CD4-positive, alpha-beta T cell treated with Interleukin-6 at 100 ng/mL for 8 hours (primary cell): Measurements from ENCODE around the gene GRIA1.

Experiments
- DNase-seq: peaks from one replicate; pipeline ENCODE4 v3.0.0-alpha.2; 2020; ENCODE audit warnings: mixed read lengths, low spot score

The GRIA1 gene

GRCh38 chr5:153498516-153498915, 8.0 kb downstream of the GRIA1 start:
- no peak for DNase-seq

GRCh38 chr5:153500178-153500577, 9.7 kb downstream of the GRIA1 start:
- no peak for DNase-seq

DNA sequence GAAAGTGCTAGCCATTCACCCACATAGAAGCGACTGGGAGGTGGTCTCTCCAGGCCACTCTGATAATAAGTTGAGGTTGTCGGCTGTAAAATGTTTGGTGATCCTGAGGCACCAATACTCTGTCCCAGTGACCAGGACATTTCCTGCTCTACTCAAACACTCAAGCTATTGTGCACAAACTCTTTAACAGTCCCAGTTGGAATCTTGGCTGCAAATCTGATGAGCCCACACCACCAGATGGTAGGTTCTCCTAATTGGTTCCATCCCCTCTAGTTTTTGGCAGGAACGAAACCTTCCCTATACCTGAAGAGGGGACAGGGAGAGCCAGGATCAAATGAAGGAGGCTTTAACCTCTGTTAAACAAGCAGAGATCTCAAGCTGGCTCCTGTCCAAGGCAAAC, 14.3 kb downstream of the GRIA1 start:
- no peak for DNase-seq

DNA sequence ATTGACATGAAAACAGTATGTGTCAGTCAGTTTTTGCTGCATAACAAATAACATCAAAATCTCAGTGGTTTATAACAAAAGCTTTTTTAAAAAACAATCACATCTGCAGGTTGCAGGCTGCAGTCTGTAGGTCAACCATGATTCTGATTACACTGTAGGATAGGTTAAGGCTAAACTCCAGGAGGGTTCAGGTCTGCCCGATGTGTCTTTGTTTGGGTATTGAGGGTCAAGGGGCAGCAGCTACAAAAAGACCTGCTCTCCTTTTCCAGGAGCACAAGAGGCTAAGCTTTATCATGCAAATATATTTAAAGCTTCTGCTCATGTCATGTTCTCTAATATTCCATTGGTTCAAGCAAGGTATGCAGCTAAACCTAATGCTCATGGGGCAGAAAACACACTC, 18.2 kb downstream of the GRIA1 start:
- DNase-seq: no peak

GRCh38 chr5:153511622-153512021, 21.2 kb downstream of the GRIA1 start:
- no peak for DNase-seq

GRCh38 chr5:153513156-153513555, 22.7 kb downstream of the GRIA1 start:
- no peak for DNase-seq

- no peak for DNase-seq
Measured at GRCh38 chr5:153515301-153515700, 24.8 kb downstream of the GRIA1 start.

DNA sequence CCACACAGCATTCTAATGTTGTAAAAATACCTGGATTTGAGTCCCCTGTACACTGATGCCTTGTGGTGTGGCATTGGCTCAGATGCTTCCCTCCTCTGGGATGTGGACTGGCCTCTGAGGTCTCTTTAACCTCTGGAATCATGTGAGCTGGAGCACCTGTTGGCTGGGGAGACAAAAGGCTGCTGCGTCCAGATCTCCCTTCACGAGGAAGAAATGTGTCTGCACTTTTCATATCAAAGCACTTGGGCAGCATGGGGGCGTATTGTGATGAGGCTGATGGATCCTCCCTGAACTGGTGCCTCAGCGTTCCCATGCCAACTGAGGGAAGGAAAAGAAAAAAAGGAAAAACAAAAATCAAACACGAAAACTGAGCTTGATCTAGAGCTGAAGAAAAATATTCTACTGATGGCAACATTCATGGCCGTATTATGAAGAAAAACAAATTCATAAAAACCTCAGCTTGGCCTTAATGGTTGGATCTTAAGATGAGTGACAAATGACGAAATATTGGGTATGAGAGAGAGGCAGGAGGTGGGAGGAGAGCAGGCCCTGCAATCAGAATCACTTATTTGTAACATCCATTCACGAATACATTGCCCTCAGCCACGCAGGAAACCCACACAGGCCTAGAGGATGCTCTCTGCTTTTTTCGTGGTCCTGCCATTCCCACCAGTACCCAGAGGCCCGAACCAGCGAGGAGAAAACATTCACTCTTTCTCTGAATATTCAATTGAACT, 26.2 kb downstream of the GRIA1 start:
- DNase-seq: no peak

DNA sequence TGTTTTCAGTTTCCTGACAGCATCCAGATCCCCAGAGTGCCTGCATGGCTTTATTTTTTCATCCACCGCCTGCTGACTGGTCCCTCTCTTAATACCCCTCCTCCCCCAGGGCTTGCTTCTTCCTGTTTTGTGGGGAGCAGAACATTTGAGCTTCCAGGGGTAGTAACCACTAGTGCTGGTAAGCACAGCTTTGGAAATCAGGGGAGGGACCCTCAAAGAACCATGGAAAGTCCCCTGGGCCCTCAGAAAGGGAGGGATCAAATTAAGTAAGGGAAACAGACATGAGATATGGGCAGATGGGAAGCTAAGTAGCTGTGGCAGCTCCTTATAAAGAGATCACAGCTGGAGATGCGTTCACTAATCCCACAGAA, 26.8 kb downstream of the GRIA1 start:
- DNase-seq: no peak

GRCh38 chr5:153520137-153520536, 29.7 kb downstream of the GRIA1 start:
- no peak for DNase-seq

DNA sequence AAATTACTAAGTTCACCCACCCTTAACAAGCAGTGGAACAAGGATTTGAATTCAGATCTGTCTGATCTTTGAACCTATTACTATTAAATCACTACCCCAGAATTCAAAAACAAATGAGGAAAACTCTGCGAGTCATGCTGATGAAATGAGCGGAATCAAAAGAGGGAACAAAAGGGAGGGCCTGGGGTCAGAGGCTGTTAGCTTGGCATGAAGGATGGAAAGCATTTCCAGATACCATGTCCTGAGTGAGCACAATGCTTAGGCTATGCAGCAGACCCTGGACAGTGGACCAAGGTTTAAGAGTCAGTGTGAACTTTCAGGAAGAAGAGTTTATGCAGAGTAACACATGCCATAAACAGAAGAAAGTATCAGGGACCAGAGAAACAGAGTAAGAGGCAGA, 30.5 kb downstream of the GRIA1 start:
- DNase-seq: no peak

- no peak for DNase-seq
Measured at GRCh38 chr5:153523211-153523610, 32.7 kb downstream of the GRIA1 start.

DNA sequence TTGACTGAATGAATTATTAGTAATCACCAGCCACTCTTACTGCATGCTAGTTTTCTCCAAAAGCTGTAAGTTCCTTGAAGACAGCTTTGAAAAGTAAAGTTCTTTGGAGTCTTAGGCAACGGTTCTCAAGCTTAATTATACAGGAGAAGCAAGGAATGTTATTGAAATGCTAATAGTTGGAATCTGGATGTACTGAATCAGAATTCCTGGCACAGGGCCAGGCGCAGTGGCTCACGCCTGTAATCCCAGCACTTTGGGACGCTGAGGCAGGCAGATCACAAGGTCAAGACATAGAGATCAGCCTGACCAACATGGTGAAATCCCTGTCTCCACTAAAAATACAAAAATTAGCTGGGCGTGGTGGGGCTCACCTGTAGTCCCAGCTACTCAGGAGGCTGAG, 33.4 kb downstream of the GRIA1 start:
- DNase-seq: no peak

GRCh38 chr5:153525536-153525935, 35.1 kb downstream of the GRIA1 start:
- no peak for DNase-seq

- no peak for DNase-seq
Measured at GRCh38 chr5:153530357-153531143, 40.1 kb downstream of the GRIA1 start.

DNA sequence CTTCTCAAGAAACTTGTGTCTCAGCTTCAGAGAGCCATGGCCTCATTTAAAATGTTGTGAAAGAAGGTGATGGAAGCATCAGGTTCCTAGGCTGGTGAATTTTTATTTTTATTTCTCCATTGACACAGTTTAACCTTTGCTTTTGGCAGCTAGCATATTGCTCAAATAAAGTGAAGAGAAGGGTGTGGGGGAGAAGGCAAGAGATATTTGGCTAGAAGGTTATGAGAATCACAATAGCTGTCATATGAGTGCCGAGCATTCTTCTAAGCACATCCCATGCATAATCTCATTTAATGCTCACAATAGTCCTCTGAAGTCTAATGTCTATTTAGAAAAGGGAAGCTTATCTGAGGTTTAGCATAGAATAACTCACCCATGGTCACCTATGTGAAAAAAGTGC, 43.1 kb downstream of the GRIA1 start:
- DNase-seq: no peak

- no peak for DNase-seq
Measured at GRCh38 chr5:153534102-153534501, 43.6 kb downstream of the GRIA1 start.

- DNase-seq: no peak
Measured at GRCh38 chr5:153537207-153537606, 46.7 kb downstream of the GRIA1 start.

DNA sequence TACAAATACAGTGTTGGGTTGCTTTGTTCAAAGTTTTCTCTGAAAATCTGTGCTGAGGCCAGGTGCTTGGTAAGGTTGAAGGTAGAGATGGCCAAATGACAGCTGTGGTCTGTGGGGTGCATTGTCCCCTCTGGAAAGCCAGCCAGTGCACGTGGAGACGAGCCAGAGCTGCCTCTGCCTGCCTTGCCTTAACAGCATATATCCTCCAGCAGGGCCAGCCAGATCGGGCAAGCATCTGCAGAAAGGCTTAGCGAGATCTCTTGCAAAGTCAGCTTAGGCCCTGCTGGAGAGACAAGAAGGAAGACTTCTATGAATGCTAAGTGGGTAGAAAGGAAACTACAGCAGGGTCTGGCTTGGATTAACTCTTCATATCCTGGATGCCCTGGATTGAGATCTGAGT, 49.5 kb downstream of the GRIA1 start:
- no peak for DNase-seq

DNA sequence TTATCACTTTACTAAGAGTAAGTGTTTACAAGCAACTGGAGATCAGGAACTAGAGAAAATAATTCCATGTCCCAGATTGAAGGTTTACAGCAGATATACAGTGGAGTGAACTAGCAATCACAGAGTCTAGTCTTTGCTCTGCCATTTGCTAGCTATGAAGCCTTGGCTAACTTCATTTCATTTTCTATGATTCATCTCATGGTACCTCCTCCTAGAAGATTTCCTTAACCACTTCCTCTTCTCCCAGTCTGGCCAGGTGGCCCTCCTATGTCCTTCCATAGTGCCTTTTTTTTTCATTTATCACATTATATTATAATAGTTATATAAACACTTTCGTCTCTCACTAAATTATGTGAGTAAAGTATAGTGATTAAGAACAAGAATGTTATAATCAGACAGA, 52.1 kb downstream of the GRIA1 start:
- no peak for DNase-seq

GRCh38 chr5:153543288-153543687, 52.8 kb downstream of the GRIA1 start:
- no peak for DNase-seq

DNA sequence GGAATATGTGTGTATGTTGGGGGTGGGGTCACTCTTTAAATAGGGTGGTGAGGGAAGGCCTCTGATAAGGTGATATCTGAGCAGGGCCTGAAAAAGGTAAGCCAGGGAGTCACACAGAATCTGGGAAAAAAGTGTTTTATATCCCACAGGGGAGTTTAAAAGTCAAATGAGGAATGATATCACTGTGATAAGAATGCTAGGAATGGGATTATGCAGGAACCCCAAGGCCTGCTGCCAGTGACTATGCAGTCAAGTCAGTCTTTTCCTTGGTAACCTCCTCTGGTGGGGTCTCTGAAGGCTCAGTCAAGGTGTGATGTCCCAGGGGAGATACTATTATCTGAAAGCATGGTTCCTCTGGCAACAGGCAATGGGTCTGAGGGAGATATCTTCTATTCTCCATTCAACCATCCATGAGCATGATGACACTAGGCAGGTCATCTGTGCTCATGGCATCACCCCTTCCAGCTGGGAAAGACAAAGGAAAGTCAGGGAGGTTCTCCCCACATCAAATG, 53.5 kb downstream of the GRIA1 start:
- DNase-seq: no peak

DNA sequence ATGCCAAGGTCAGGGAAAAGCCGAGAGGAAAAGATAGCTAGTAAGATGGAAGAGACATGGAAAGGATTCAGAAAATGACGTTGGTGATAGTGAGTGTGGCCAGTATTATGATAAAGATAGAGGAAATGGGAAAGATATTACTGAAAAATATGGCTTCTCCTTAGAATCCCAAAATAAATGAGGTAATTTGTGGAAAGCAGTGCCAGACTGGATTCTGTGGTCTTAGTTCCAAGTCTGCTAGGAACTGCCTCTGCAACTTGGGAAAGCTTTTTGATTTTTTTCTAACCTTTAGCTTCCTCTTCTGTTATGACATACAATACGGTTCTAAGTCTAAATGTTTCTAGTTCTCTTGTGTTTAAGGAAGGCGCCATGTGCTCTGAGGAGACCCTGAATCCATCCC, 54.2 kb downstream of the GRIA1 start:
- DNase-seq: no peak

GRCh38 chr5:153546566-153546965, 56.1 kb downstream of the GRIA1 start:
- no peak for DNase-seq
